CD4-positive, alpha-beta memory T cell (primary cell): ENCODE results near the gene OBI1. TPM values are rescaled to one million over a fixed set of nuclear protein-coding genes. Genes with fewer than 3 reads are reported as not detected.

Experiments used
- CTCF ChIA-PET: fragments of 350-600 bp; sonication (Branson Sonifier 250); formaldehyde crosslinking; loops from one replicate; lab custom pipeline; 2021; ENCODE audit warnings: inconsistent platforms; ENCODE audit not compliant: partially characterized antibody; lab: Charles Lee
- POLR2A ChIA-PET: fragments of 350-600 bp; sonication (Branson Sonifier 250); formaldehyde crosslinking; loops from one replicate; lab custom pipeline; 2021; ENCODE audit not compliant: partially characterized antibody; lab: Charles Lee
- DNase-seq, 5 donors: peaks; one replicate each; pipeline versions ENCODE4 v3.0.0 to v3.0.0-alpha.2; 2020 to 2022; ENCODE audit warnings: mixed read lengths in 1 of 5
- H3K27ac ChIP-seq: one replicate; pipeline ENCODE4 v1.7.0; 2013; ENCODE audit warnings: low read depth, low read length
- H3K27me3 ChIP-seq: 2 replicates; pipeline ENCODE4 v1.7.0; 2013; ENCODE audit warnings: mild to moderate bottlenecking, low read length, moderate library complexity; ENCODE audit not compliant: insufficient read depth
- H3K36me3 ChIP-seq: 2 replicates; pipeline ENCODE4 v1.7.0; 2013; ENCODE audit warnings: mild to moderate bottlenecking, low read length, moderate library complexity; ENCODE audit not compliant: insufficient read depth
- H3K4me1 ChIP-seq: 2 replicates; pipeline ENCODE4 v1.7.0; 2013; ENCODE audit warnings: mild to moderate bottlenecking, low read length, moderate library complexity; ENCODE audit not compliant: insufficient read depth
- H3K4me3 ChIP-seq, 2 donors: one replicate each; pipeline ENCODE4 v1.7.0; 2013; ENCODE audit warnings: low read length in 2 of 2, mild to moderate bottlenecking in 1 of 2
- H3K9me3 ChIP-seq, 2 donors: one replicate each; pipeline ENCODE4 v1.7.0; 2013; ENCODE audit warnings: low read length in 2 of 2, control low read depth in 1 of 2; ENCODE audit not compliant: control insufficient read depth in 1 of 2
- H3K27ac Mint-ChIP-seq, 7 donors: one replicate each; pipeline ENCODE4 v1.8.0; 2020 to 2021; ENCODE audit warnings: mixed read lengths in 7 of 7, mild to moderate bottlenecking in 6 of 7, inconsistent platforms in 3 of 7, moderate library complexity in 3 of 7
- H3K27me3 Mint-ChIP-seq, 2 donors: one replicate each; pipeline ENCODE4 v1.8.0; 2020 to 2021; ENCODE audit warnings: mixed read lengths in 2 of 2
- H3K36me3 Mint-ChIP-seq, 2 donors: one replicate each; pipeline ENCODE4 v1.8.0; 2020 to 2021; ENCODE audit warnings: mixed read lengths in 2 of 2, inconsistent platforms in 1 of 2, mild to moderate bottlenecking in 1 of 2
- H3K4me1 Mint-ChIP-seq, 4 donors: one replicate each; pipeline ENCODE4 v1.8.0; 2020 to 2021; ENCODE audit warnings: mixed read lengths in 4 of 4, mild to moderate bottlenecking in 1 of 4
- H3K4me3 Mint-ChIP-seq, 8 donors: one replicate each; pipeline ENCODE4 v1.8.0; 2020 to 2021; ENCODE audit warnings: mixed read lengths in 8 of 8, mild to moderate bottlenecking in 7 of 8, moderate library complexity in 6 of 8, inconsistent platforms in 3 of 8
- H3K9me3 Mint-ChIP-seq, 8 donors: one replicate each; pipeline ENCODE4 v1.8.0; 2020 to 2021; ENCODE audit warnings: mixed read lengths in 8 of 8, mild to moderate bottlenecking in 5 of 8, inconsistent platforms in 3 of 8, moderate library complexity in 1 of 8
- intact Hi-C: fragments of 100-400 bp; cut with micrococcal nuclease; formaldehyde crosslinking; loops from one replicate; pipeline ENCODE4 v1.15.1; 2023
- polyA plus RNA-seq, 2 donors: library from polyadenylated mRNA; unstranded; fragments of 300-500 nt; fragmentation: Illumina TruSeq; gene quantifications; one replicate each; pipeline ENCODE4 v1.2.3, GENCODE V29; 2021
- total RNA-seq, 2 experiments: library from RNA; stranded (reverse); gene quantifications; one replicate each; pipeline ENCODE4 v1.2.3, GENCODE V29; 2021

The OBI1 gene
- total and polyA plus RNA-seq, 4 experiments from 2014 or later: 7.8 to 16.7 (median 14.3) TPM

- H3K36me3 ChIP-seq: no peaks in the 10 kb centered on the region
- no peak overlapping the region for H3K4me3 ChIP-seq
- peak overlapping the region in 4 of 7 donors; percentile 25 to 89 (median 77) for H3K27ac Mint-ChIP-seq
- no peaks in the 10 kb centered on the region for H3K9me3 ChIP-seq
- ChIA-PET CTCF (interaction anchor here (1.3 kb wide), 1 partner anchor 14 kb away, joined by 3 read pairs; no protein-coding TSS in a partner anchor), POLR2A (no interaction called here)
- peaks cover 0 to 8% of the 10 kb centered on the region in 2 donors for H3K36me3 Mint-ChIP-seq
- peak overlapping the region in 4 of 8 donors; percentile 7 to 32 (median 26) for H3K4me3 Mint-ChIP-seq
- peaks cover 67 to 74% of the 10 kb centered on the region in 2 donors for H3K27me3 Mint-ChIP-seq
- intact Hi-C loops: loop anchor here (2.0 kb wide), 1 partner anchor 13 kb away; no protein-coding TSS in a partner anchor
- peaks cover 0 to 65% (median 40%) of the 10 kb centered on the region in 8 donors for H3K9me3 Mint-ChIP-seq
- no peaks in the 10 kb centered on the region for H3K4me1 ChIP-seq
- H3K4me1 Mint-ChIP-seq: peaks cover under 1 to 21% (median 1%) of the 10 kb centered on the region in 4 donors
- H3K27ac ChIP-seq: no peak overlapping the region
- no peak for DNase-seq
- peaks cover 89% of the 10 kb centered on the region for H3K27me3 ChIP-seq
Observed at GRCh38 chr13:78595495-78596398, 63.2 kb downstream of the OBI1 start.

- Mint-ChIP-seq H3K27me3 (peaks cover 64 to 71% of the 10 kb centered on the region in 2 donors), H3K9me3 (peaks cover 0 to 52% (median 42%) of the 10 kb centered on the region in 8 donors), H3K36me3 (peaks cover 0 to 6% of the 10 kb centered on the region in 2 donors), H3K4me1 (peaks cover 0 to 11% (median 0%) of the 10 kb centered on the region in 4 donors), H3K27ac (peak overlapping the region in 4 of 7 donors; percentile 78 to 86 (median 81)), H3K4me3 (peak overlapping the region in 2 of 8 donors; percentile 9 to 61)
- no peak overlapping the region for H3K27ac ChIP-seq
- H3K4me3 ChIP-seq: no peak overlapping the region
- ChIA-PET CTCF (no interaction called here), POLR2A (interaction anchor here (0.8 to 0.9 kb wide), 2 partner anchors 10 to 16 kb away, joined by 3 read pairs; no protein-coding TSS in a partner anchor)
- intact Hi-C loops: loop anchor here (2.0 kb wide), 1 partner anchor 14 kb away; no protein-coding TSS in a partner anchor
- no peaks in the 10 kb centered on the region for H3K4me1 ChIP-seq
- no peak for DNase-seq
- H3K27me3 ChIP-seq: peaks cover 86% of the 10 kb centered on the region
- H3K36me3 ChIP-seq: no peaks in the 10 kb centered on the region
- no peaks in the 10 kb centered on the region for H3K9me3 ChIP-seq
Observed at GRCh38 chr13:78594456-78594975, 64.4 kb downstream of the OBI1 start.

GRCh38 chr13:78593652-78594455, 65.1 kb downstream of the OBI1 start:
- H3K4me1 Mint-ChIP-seq: peaks cover 0 to 11% (median 0%) of the 10 kb centered on the region in 4 donors
- H3K4me3 Mint-ChIP-seq: peak overlapping the region in 5 of 8 donors; percentile 13 to 61 (median 29)
- no peaks in the 10 kb centered on the region for H3K9me3 ChIP-seq
- POLR2A ChIA-PET: interaction anchor here (0.8 to 0.9 kb wide), 2 partner anchors 11 to 16 kb away, joined by 3 read pairs; no protein-coding TSS in a partner anchor
- no peak overlapping the region for H3K4me3 ChIP-seq
- CTCF ChIA-PET: no interaction called here
- peaks cover 86% of the 10 kb centered on the region for H3K27me3 ChIP-seq
- no peak for DNase-seq
- intact Hi-C loops: loop anchor here (2.0 kb wide), 1 partner anchor 15 kb away; no protein-coding TSS in a partner anchor
- H3K36me3 Mint-ChIP-seq: peaks cover 0 to 6% of the 10 kb centered on the region in 2 donors
- H3K27me3 Mint-ChIP-seq: peaks cover 65 to 73% of the 10 kb centered on the region in 2 donors
- H3K27ac ChIP-seq: no peak overlapping the region
- no peaks in the 10 kb centered on the region for H3K4me1 ChIP-seq
- no peaks in the 10 kb centered on the region for H3K36me3 ChIP-seq
- H3K27ac Mint-ChIP-seq: peak overlapping the region in 5 of 7 donors; percentile 57 to 86 (median 78)
- H3K9me3 Mint-ChIP-seq: peaks cover 0 to 52% (median 46%) of the 10 kb centered on the region in 8 donors

GRCh38 chr13:78593129-78593528, 65.8 kb downstream of the OBI1 start:
- CTCF ChIA-PET: no interaction called here
- H3K4me3 ChIP-seq: no peak overlapping the region
- POLR2A ChIA-PET: no interaction called here
- Mint-ChIP-seq H3K36me3 (peaks cover 0 to 6% of the 10 kb centered on the region in 2 donors), H3K4me1 (peaks cover 0 to 11% (median 0%) of the 10 kb centered on the region in 4 donors), H3K9me3 (peaks cover 0 to 55% (median 48%) of the 10 kb centered on the region in 8 donors), H3K27me3 (peaks cover 66 to 75% of the 10 kb centered on the region in 2 donors), H3K4me3 (no peak overlapping the region), H3K27ac (peak overlapping the region in 3 of 7 donors; percentile 2 to 79 (median 48))
- DNase-seq: no peak
- no peaks in the 10 kb centered on the region for H3K9me3 ChIP-seq
- H3K27ac ChIP-seq: no peak overlapping the region
- peaks cover 85% of the 10 kb centered on the region for H3K27me3 ChIP-seq
- no peaks in the 10 kb centered on the region for H3K36me3 ChIP-seq
- intact Hi-C loops: no loop called here
- H3K4me1 ChIP-seq: no peaks in the 10 kb centered on the region

- Histone ChIP-seq H3K4me3 (no peak overlapping the region), H3K36me3 (no peaks in the 10 kb centered on the region), H3K27me3 (peaks cover 84% of the 10 kb centered on the region), H3K9me3 (no peaks in the 10 kb centered on the region), H3K27ac (no peak overlapping the region), H3K4me1 (no peaks in the 10 kb centered on the region)
- ChIA-PET CTCF (no interaction called here), POLR2A (no interaction called here)
- Mint-ChIP-seq H3K27ac (peak overlapping the region in 2 of 7 donors; percentile 2 to 79), H3K36me3 (peaks cover 0 to 8% of the 10 kb centered on the region in 2 donors), H3K27me3 (peaks cover 66 to 75% of the 10 kb centered on the region in 2 donors), H3K9me3 (peaks cover 0 to 59% (median 48%) of the 10 kb centered on the region in 8 donors), H3K4me1 (peaks cover 0 to 12% (median 0%) of the 10 kb centered on the region in 4 donors), H3K4me3 (no peak overlapping the region)
- intact Hi-C loops: no loop called here
- DNase-seq: no peak
Observed at GRCh38 chr13:78592584-78592983, 66.4 kb downstream of the OBI1 start.

GRCh38 chr13:78589206-78589605, 69.7 kb downstream of the OBI1 start:
- H3K27me3 Mint-ChIP-seq: peaks cover 59 to 69% of the 10 kb centered on the region in 2 donors
- peaks cover 0 to 6% (median 4%) of the 10 kb centered on the region in 4 donors for H3K4me1 Mint-ChIP-seq
- Histone ChIP-seq H3K9me3 (no peaks in the 10 kb centered on the region), H3K36me3 (no peaks in the 10 kb centered on the region), H3K4me3 (no peak overlapping the region), H3K27ac (no peak overlapping the region), H3K27me3 (peaks cover 64% of the 10 kb centered on the region), H3K4me1 (no peaks in the 10 kb centered on the region)
- H3K36me3 Mint-ChIP-seq: peaks cover 0 to 6% of the 10 kb centered on the region in 2 donors
- peaks cover 0 to 55% (median 35%) of the 10 kb centered on the region in 8 donors for H3K9me3 Mint-ChIP-seq
- DNase-seq: no peak
- H3K4me3 Mint-ChIP-seq: no peak overlapping the region
- ChIA-PET POLR2A (no interaction called here), CTCF (no interaction called here)
- intact Hi-C loops: no loop called here
- no peak overlapping the region for H3K27ac Mint-ChIP-seq
